NCI-H1694 treated with DMSO at 0.1 percent for 48 hours (cell line): ENCODE data around the gene PAK6.

ENCODE experiments used
- DNase-seq: peaks from one replicate; lab custom pipeline; 2025; lab: John Stamatoyannopoulos, UW

Gene PAK6

GRCh38 chr15:40241269-40242212, 2.7 kb downstream of the PAK6 start:
- DNase-seq: no peak

DNA sequence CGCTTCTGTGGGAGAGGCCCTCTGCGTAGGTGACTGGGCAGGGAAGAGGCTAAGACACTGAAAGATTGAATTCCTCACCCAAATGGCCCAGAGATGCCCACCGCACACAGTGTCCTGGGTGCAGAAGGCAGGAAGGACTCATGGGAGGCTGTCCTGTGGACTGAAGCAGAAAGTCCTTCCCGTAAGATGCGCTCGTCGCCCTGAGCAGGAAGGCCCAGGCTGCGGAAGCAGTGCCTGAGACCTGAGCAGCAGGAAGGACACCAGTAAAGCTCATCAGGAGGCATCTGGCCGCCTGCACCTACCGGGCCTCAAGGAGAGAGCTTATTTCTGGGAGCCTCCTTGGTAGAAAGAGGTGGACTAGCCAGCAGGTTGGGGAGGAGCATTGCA, 3.3 kb downstream of the PAK6 start:
- no peak for DNase-seq

DNA sequence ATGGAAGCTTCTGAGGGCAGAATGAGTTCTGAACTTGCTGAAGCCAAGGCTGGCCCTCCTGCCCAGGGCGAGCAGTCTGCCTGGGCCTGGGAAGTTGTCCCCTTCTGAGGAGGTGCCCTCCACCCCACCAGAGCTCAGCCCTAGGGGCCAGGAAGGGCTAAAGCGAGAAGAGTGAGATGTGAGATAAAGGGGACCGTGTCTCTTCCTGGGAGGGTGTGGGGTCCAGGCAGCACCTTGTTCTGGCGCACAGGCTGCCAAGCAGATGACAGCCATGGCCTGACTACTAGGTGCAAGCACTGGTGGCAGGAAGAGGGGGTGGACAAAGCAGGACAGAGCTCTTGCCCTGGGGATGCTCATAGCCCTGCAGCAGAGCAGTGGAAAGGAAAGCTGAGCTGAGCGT, 3.7 kb downstream of the PAK6 start:
- DNase-seq: no peak

DNA sequence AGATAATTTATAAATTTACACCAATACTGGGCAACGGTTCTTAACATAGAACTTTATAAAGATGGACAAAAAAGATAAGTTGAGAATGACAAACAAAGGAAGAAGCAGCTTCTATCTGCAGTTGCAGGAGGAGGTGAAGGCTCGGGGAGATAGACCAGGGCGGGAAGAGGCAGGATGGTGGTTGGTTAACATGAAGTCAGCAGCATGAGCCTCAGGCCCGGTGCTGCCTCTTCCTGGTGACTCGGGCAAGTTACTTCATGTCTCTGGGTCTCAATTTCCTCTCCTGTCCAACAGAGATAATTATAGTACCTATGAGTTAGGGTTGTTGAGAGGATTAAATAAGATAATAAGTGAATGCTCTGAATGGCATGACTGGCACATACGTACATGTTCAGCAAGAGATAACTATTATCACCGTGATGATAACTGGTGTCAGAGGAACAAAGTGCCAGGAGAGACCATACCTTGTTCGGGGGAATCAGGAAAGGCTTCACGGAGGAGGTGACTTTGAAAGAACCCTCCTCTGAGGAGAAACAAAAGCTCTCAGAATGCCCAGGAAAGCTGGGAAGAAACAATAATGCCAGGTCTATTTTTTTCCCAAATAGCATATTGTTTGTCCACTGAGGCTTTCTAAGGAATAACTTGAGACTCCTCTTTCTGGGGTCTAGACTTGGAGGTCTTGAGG, 4.4 kb downstream of the PAK6 start:
- DNase-seq: no peak

DNA sequence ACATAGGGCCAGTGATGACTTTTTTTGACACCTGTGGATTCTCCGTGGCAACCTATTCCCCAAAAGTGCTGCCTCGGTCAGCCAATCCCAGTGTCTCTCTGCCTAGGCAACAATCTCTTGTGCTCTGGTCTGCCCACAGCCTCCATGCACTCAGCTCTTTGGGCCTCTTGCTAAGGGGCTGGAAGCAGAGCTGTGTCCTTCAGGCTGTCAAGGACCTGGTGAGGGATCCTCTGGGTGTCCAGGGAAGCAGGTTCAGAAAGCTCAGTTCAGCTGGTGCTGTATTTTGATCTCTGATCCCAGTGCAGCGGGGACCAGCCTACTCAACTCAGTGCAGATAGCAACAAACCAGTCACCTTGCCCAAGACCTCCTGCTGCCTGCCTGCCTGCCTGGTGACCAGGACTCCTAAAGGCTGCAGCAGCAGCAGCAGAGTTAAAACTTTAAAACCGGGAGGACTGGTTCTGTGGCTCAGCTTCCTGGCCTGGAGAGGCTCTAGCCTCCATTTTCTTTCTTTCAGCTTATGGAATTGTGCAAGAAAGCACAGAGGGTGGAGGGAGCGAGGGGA, 6.2 kb downstream of the PAK6 start:
- DNase-seq: no peak

DNA sequence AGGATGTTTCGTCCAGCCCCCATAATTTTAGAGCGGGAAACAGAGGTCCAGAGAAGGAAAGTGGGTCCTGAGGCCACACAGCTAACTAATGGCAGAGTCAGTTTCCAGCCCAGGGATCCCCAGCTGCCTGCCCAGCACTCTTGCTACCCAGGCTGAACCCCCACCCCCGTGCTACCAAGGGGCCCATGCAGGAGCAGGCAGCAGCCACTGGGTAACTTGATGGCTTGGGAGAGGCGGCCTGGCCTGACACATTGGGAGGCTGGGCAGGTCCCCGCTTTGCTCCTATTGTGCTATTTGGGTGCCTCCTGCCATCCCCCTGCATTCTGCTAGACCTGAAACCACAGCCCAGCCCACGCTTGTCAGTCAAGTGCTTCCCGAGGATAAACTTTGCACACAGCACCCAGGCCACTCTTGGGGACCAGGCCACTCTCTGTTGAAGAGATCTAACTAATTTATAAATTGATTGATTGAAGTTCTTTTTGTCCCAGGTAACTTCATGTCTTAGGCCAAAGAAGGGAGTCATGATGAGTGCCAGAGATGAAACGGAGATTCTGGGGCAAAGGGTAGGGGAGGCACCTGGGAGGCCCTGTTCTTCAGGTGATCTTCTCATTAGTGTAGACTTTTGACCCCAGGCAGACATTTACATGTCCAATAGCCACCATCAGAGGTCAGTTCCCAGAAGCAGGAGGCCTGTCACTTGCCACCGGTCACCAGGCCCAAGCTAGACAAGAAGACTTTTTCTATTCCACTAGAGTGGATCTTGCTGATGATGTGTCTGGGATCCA, 7.0 kb downstream of the PAK6 start:
- no peak for DNase-seq

DNA sequence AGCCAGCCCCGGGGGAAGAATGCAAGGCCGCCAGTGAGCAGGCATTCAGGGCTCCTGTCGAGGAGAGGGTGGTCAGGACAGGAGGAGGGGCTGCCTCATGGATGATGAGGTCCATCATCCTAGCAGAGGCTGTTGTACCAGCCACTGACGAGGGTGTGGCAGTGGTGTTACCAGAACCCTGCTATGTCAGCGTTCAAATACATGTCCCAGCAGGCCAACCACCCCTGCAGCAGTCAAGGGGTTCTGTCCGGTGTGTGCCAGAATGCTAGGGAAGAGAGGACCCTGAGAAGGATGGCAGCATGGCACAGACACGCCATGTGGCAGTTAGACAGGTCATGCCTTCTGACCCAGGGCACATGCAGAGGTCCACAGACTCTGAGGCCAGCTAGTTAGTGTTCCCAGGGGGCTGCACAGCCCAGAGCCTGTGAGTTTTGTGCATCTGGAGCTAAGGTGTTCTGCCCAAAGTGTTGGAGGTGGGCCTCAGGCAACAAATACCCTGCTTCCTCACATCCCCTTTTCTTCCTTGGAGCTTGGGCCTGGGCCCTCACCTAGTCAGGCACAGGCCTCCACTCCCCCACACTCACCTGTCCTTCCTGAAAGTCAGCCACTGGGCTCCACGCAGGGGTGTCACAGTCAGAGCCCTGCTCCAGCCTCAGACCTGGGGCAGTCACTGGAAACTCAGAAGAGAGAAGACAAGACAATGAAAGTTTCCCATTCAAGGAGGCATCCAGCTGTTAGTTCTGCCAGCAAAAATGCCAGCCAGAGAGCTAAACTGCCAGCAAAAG, 7.8 kb downstream of the PAK6 start:
- DNase-seq: no peak

GRCh38 chr15:40247406-40247971, 8.6 kb downstream of the PAK6 start:
- DNase-seq: no peak

GRCh38 chr15:40248006-40248783, 9.3 kb downstream of the PAK6 start:
- no peak for DNase-seq

DNA sequence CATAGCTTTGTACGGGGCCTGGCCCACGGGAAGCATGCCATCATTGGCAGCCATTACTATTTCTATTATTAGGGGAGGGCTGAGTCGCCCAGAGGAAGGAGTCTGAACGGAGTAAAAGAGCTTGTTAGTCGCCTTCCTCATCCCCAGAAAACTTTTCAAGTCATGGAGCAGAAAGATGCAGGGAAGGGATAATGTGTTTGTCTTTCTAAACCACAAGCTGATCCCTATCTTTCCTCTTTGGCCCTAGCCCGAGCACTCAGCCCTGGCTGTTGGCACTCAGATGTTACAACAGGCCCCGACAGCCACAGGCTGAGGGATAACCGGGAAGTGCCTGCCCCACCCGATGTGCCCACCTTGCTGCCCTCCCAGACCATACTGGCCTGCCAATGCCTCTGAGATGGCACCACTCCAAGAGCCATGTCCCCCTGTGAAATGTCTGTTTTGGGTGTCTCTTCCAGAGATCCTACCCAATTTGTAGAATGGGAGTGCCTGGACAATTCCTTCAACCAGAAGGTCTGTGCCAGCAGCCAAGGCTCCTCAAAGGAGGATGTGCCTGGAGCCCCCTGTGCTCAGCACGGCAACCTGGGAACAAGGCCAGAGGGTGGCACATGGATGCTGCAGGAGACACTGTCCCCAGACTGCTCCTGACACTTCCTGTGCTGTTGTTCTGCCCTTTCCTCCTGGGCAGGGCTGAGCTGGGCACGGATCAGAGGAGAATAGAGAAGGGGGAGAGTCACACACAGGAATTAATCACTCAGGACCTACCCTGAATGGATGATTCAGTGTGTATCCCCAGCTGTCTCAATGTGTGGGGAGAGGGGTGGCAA, 10.8 kb downstream of the PAK6 start:
- no peak for DNase-seq

GRCh38 chr15:40250304-40250656, 11.4 kb downstream of the PAK6 start:
- no peak for DNase-seq

DNA sequence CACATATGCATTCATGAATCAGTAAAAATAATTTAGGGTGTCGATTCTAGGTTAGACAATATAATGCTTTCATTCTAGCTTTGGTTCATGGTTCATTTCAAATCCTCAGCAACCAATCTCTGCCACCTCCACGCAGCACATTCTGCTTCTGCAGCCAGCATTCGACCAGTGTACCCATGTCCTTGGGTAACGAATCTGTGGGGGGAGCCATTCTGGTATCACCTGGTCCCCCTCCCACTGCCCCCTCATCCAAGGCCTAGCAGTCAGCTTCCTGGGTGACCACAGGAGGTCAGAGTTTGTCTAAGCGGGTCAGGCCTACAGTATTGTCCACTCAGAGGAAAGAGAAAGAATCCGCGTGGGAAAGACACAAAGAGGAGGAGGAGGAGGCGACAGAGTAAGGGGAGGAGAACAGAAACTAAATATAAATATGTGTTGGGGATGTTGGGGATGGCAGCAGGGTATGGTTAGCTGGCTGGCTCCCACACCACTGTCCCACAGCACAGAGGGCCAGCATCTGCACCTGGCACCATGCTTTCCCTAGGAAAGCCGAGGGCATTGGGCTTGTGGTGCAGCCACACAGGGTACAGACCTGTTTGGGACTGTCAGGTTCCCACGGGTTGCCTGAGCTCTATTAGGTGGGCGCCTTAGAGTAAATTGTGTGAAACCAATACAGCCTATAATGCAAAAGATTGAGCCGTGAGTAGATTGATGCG, 12.1 kb downstream of the PAK6 start:
- no peak for DNase-seq

DNA sequence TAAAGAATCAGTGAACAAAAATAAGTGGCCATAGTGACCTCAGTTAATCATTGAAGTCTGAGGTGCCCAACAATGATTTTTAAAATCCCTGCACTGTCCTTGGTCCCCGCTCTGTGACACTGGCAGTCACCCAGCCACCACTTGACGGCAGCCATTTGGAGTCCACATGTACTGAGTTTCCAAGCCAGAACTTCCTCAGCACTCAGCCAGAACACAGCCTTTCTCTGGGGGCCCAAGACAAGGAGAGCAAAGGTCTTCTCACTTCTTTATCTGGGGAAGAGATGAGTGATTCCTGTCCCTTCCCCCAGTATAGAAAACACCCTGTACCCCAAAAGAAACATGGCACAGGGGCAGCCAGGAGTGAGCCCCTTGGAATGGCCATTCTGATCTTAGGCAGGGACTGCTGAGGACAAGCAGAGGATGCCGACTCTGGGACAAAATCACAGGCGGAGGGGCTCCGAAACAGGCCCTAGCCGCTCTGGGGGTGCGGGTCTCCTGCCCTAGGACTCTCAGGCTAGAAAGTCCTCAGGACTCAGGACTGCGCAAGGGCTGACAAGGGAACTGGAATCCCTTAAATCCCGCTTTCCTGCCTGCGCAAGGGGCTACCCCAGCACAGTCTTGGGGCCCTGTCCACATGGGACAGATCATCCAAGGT, 12.8 kb downstream of the PAK6 start:
- DNase-seq: no peak

GRCh38 chr15:40252141-40252437, 13.2 kb downstream of the PAK6 start:
- no peak for DNase-seq

DNA sequence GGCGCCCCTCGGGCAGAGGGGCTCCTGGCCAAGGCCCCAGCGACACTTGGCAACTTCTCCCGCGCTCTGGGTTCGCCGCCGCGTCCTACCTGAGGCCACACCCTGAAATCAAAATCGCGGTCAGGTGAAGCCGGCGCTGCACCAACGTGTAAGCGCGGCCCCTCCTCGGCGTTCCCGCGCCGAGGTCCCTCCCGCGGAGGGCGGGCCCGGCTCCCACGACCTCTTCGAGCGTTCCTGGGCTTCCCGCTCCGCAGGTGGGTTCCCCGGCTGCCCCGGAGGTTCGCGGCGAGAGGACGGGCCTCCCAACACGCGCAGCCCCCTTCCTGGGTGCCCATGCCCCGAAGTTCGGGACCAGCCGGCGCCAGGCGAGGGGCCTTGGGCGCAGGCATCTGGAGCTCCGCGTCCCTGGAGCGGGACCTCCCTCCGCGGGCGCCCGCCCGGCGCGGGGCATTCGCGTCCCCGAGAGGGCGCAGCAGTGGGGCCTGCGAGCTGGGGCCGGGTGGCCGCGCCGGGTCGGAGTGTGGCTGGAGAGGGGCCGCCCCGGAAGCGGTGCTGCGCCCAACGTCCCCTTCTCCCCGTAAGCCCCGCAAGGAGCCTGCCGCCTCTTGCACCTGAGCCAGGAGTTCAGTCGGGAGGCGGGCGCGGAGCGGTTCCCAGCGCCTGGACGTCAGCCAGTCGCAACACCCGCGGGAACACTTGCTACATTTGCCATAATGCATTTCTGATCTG, 13.7 kb downstream of the PAK6 start:
- DNase-seq: no peak

- DNase-seq: no peak
Observed at GRCh38 chr15:40253167-40253790, 14.4 kb downstream of the PAK6 start.

GRCh38 chr15:40254452-40254851, 15.6 kb downstream of the PAK6 start:
- no peak for DNase-seq
